CD14-positive monocyte (primary cell): ENCODE data around the gene MGLL. TPM values are rescaled to one million over a fixed set of nuclear protein-coding genes. Genes with fewer than 3 reads are reported as not detected.
A peak's percentile ranks its signal among the peaks of the same experiment; 100 is the strongest.

Experiments
- DNase-seq, 3 donors: peaks; one replicate each; pipeline ENCODE4 v3.0.0-alpha.2; 2011 to 2022
- H2AFZ ChIP-seq: 2 replicates; pipeline ENCODE4 v1.6.0; 2012; ENCODE audit warnings: mild to moderate bottlenecking, low read depth, low read length, inconsistent platforms; ENCODE audit not compliant: insufficient read depth, poor library complexity, severe bottlenecking
- H3K27ac ChIP-seq, 2 donors: 1 replicate in 1 of 2; 2 replicates in 1 of 2; pipeline ENCODE4 v1.5.1; 2012 to 2013; ENCODE audit warnings: low read length in 2 of 2, control low read depth in 1 of 2, inconsistent platforms in 1 of 2, low read depth in 1 of 2, mild to moderate bottlenecking in 1 of 2
- H3K27me3 ChIP-seq, 2 donors: one replicate each; pipeline versions ENCODE4 v1.6.0 to v1.6.1; 2011 to 2013; ENCODE audit warnings: low read length in 2 of 2; ENCODE audit not compliant: control insufficient read depth in 2 of 2, insufficient read depth in 2 of 2
- H3K36me3 ChIP-seq, 2 donors: replicated peaks in 1 of 2; 1 replicate in 1 of 2; 2 replicates in 1 of 2; pipeline versions ENCODE4 v1.5.1 to v1.6.1; 2012 to 2013; ENCODE audit warnings: low read length in 2 of 2, control low read depth in 1 of 2, inconsistent platforms in 1 of 2, mild to moderate bottlenecking in 1 of 2; ENCODE audit not compliant: insufficient read depth in 2 of 2, control insufficient read depth in 1 of 2
- H3K4me1 ChIP-seq, 2 donors: 1 replicate in 1 of 2; 2 replicates in 1 of 2; pipeline versions ENCODE4 v1.5.1 to v1.6.1; 2012 to 2013; ENCODE audit warnings: low read length in 2 of 2, control low read depth in 1 of 2, inconsistent platforms in 1 of 2, mild to moderate bottlenecking in 1 of 2, moderate library complexity in 1 of 2; ENCODE audit not compliant: insufficient read depth in 2 of 2, control insufficient read depth in 1 of 2
- H3K4me2 ChIP-seq: replicated peaks from 2 replicates; pipeline ENCODE3; 2012; ENCODE audit warnings: low read length, moderate library complexity, mild to moderate bottlenecking; ENCODE audit not compliant: poor library complexity, severe bottlenecking; ENCODE audit errors: extremely low read depth
- H3K4me3 ChIP-seq, 3 experiments: fragments of 200-600 bp in 1 of 3; sonication (generic) in 1 of 3; replicated peaks in 1 of 3; 1 replicate in 2 of 3; 2 replicates in 1 of 3; pipeline ENCODE4 v1.5.1; 2011 to 2013; ENCODE audit warnings: low read length in 3 of 3, mild to moderate bottlenecking in 3 of 3, control low read depth in 2 of 3, low read depth in 2 of 3, inconsistent platforms in 1 of 3, moderate library complexity in 1 of 3
- H3K79me2 ChIP-seq: 2 replicates; pipeline ENCODE4 v1.6.0; 2012; ENCODE audit warnings: mild to moderate bottlenecking, control low read depth, inconsistent platforms, low read length, moderate library complexity; ENCODE audit not compliant: insufficient read depth
- H3K9ac ChIP-seq: 2 replicates; pipeline ENCODE4 v1.6.0; 2017; ENCODE audit warnings: low read length, mild to moderate bottlenecking; ENCODE audit not compliant: insufficient read depth, poor library complexity, severe bottlenecking
- H3K9me3 ChIP-seq, 2 donors: replicated peaks in 1 of 2; 1 replicate in 1 of 2; 2 replicates in 1 of 2; pipeline versions ENCODE4 v1.5.1 to v1.6.1; 2012 to 2013; ENCODE audit warnings: low read length in 2 of 2, control low read depth in 1 of 2; ENCODE audit not compliant: control insufficient read depth in 1 of 2, insufficient read depth in 1 of 2
- H4K20me1 ChIP-seq: 2 replicates; pipeline ENCODE4 v1.6.0; 2012; ENCODE audit warnings: mild to moderate bottlenecking, low read length, control low read depth, moderate library complexity; ENCODE audit not compliant: insufficient read depth
- H3K27ac Mint-ChIP-seq, 7 donors: one replicate each; pipeline ENCODE4 v1.8.0; 2020; ENCODE audit warnings: mild to moderate bottlenecking in 7 of 7, mixed read lengths in 7 of 7, moderate library complexity in 6 of 7, inconsistent platforms in 2 of 7
- H3K27me3 Mint-ChIP-seq, 3 donors: one replicate each; pipeline ENCODE4 v1.8.0; 2021 to 2022; ENCODE audit warnings: low read depth in 3 of 3, mild to moderate bottlenecking in 3 of 3, mixed read lengths in 3 of 3, moderate library complexity in 3 of 3, inconsistent platforms in 1 of 3
- H3K36me3 Mint-ChIP-seq, 2 donors: one replicate each; pipeline ENCODE4 v1.8.0; 2020; ENCODE audit warnings: mixed read lengths in 2 of 2, inconsistent platforms in 1 of 2, mild to moderate bottlenecking in 1 of 2
- H3K4me1 Mint-ChIP-seq: one replicate; pipeline ENCODE4 v1.8.0; 2020; ENCODE audit warnings: mild to moderate bottlenecking, mixed read lengths
- H3K4me3 Mint-ChIP-seq, 2 donors: one replicate each; pipeline ENCODE4 v1.8.0; 2020; ENCODE audit warnings: mild to moderate bottlenecking in 2 of 2, mixed read lengths in 2 of 2, moderate library complexity in 1 of 2
- H3K9me3 Mint-ChIP-seq, 7 donors: one replicate each; pipeline ENCODE4 v1.8.0; 2020 to 2022; ENCODE audit warnings: mixed read lengths in 7 of 7, mild to moderate bottlenecking in 6 of 7, moderate library complexity in 6 of 7, inconsistent platforms in 2 of 7
- WGBS: methylation state at CpG from one replicate; pipeline ENCODE4 v1.1.5; 2013; ENCODE audit warnings: missing lambda C conversion rate; ENCODE audit not compliant: insufficient coverage; 5-methylcytosine and 5-hydroxymethylcytosine counted together
- intact Hi-C, 2 donors: fragments of 100-400 bp; cut with micrococcal nuclease; formaldehyde crosslinking; loops; one replicate each; pipeline versions ENCODE4 v1.15.0 to v1.15.1; 2023
- polyA plus RNA-seq, 3 donors: library from polyadenylated mRNA; depleted of rRNA in 1 of 3; unstranded in 2 of 3; stranded (reverse) in 1 of 3; fragments of 300-500 nt in 2 of 3; fragments of >200 nt in 1 of 3; fragmentation: Illumina TruSeq in 2 of 3; gene quantifications; 1 replicate in 2 of 3; 2 replicates in 1 of 3; pipeline ENCODE4 v1.2.3, GENCODE V29; 2012 to 2021
- TF ChIP-seq, protein P1 (sequence below): fragments of 200-600 bp; IDR thresholded peaks from one replicate; pipeline ENCODE4 v1.8.0; 2022; ENCODE audit warnings: antibody characterized with exemption, mild to moderate bottlenecking

The MGLL gene
- polyA plus RNA-seq, 3 donors, result 4.4 to 10.0 (median 6.4) TPM

GRCh38 chr3:127674790-127675189 lies 147.5 kb downstream of the MGLL start:
- 98% methylated on average over 8 of the region's 8 CpGs for WGBS
- intact Hi-C loops, result loop anchor here (5.0 to 10.0 kb wide), 6 partner anchors 72 to 400 kb away; partner anchors contain the start of genes MCM2 (in 1 of the 2), SEC61A1 (in 1 of the 2) and TPRA1 (in 1 of the 2)

GRCh38 chr3:127674101-127674721 lies 148.1 kb downstream of the MGLL start:
- Histone ChIP-seq H3K4me1 (peaks cover 49 to 63% of the 10 kb centered on the region in 2 donors), H3K36me3 (peaks cover 19 to 32% of the 10 kb centered on the region in 2 donors), H3K27ac (no peak overlapping the region), H3K79me2 (peaks cover 30% of the 10 kb centered on the region), H3K27me3 (no peaks in the 10 kb centered on the region), H4K20me1 (peaks cover 47% of the 10 kb centered on the region), H2AFZ (no peak overlapping the region), H3K4me3 (peak overlapping the region in 2 of 3 experiments; percentile 65 to 91), H3K4me2 (peak overlapping the region; percentile 93), H3K9me3 (peaks cover 0 to 8% of the 10 kb centered on the region in 2 donors), H3K9ac (peak overlapping the region; percentile 98)
- H3K36me3 Mint-ChIP-seq, result peaks cover 41 to 51% of the 10 kb centered on the region in 2 donors
- peak overlapping the region in 2 of 7 donors; percentile 79 to 87 for H3K27ac Mint-ChIP-seq
- WGBS, result 98% methylated on average over 10 of the region's 17 CpGs
- TF ChIP-seq, protein P1, sequence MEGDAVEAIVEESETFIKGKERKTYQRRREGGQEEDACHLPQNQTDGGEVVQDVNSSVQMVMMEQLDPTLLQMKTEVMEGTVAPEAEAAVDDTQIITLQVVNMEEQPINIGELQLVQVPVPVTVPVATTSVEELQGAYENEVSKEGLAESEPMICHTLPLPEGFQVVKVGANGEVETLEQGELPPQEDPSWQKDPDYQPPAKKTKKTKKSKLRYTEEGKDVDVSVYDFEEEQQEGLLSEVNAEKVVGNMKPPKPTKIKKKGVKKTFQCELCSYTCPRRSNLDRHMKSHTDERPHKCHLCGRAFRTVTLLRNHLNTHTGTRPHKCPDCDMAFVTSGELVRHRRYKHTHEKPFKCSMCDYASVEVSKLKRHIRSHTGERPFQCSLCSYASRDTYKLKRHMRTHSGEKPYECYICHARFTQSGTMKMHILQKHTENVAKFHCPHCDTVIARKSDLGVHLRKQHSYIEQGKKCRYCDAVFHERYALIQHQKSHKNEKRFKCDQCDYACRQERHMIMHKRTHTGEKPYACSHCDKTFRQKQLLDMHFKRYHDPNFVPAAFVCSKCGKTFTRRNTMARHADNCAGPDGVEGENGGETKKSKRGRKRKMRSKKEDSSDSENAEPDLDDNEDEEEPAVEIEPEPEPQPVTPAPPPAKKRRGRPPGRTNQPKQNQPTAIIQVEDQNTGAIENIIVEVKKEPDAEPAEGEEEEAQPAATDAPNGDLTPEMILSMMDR, result no peak
- peaks cover 63% of the 10 kb centered on the region for H3K4me1 Mint-ChIP-seq
- intact Hi-C loops, result loop anchor here (5.0 to 10.0 kb wide), 4 partner anchors 77 to 401 kb away; partner anchors contain the start of genes MCM2 (in 1 of the 2), SEC61A1 (in 1 of the 2) and TPRA1 (in 1 of the 2)
- H3K4me3 Mint-ChIP-seq, result peak overlapping the region; percentile 86 to 93
- DNase-seq, result peak in 1 of 3 donors; percentile 4
- H3K27me3 Mint-ChIP-seq, result peaks cover 1 to 3% (median 1%) of the 10 kb centered on the region in 3 donors
- peaks cover 0 to 8% (median 0%) of the 10 kb centered on the region in 7 donors for H3K9me3 Mint-ChIP-seq

More at GRCh38 chr3:127674790-127675189, 147.5 kb downstream of the MGLL start:
- Mint-ChIP-seq H3K27me3 (peaks cover 0 to 3% (median 1%) of the 10 kb centered on the region in 3 donors), H3K9me3 (peaks cover 0 to 8% (median 0%) of the 10 kb centered on the region in 7 donors), H3K27ac (peak overlapping the region in 2 of 7 donors; percentile 49 to 81), H3K4me3 (no peak overlapping the region), H3K36me3 (peaks cover 43 to 55% of the 10 kb centered on the region in 2 donors), H3K4me1 (peaks cover 67% of the 10 kb centered on the region)
- TF ChIP-seq, protein P1, result no peak
- Histone ChIP-seq H3K79me2 (peaks cover 30% of the 10 kb centered on the region), H3K4me3 (no peak overlapping the region), H3K4me2 (no peak overlapping the region), H3K4me1 (peaks cover 51 to 69% of the 10 kb centered on the region in 2 donors), H2AFZ (no peak overlapping the region), H4K20me1 (peaks cover 48% of the 10 kb centered on the region), H3K27me3 (no peaks in the 10 kb centered on the region), H3K9ac (no peak overlapping the region), H3K9me3 (peaks cover 0 to 8% of the 10 kb centered on the region in 2 donors), H3K27ac (no peak overlapping the region), H3K36me3 (peaks cover 20 to 34% of the 10 kb centered on the region in 2 donors)
- DNase-seq, result no peak
